H1 (cell line): Measurements from ENCODE around the gene P2RX1. TPM values are rescaled to one million over a fixed set of nuclear protein-coding genes. Genes with fewer than 3 reads are reported as not detected.

ENCODE experiments used
- CTCF ChIA-PET: fragments of 300-600 bp; sonication (Branson Sonifier 250); formaldehyde crosslinking; loops from one replicate; lab custom pipeline; 2021; ENCODE audit not compliant: partially characterized antibody; lab: Charles Lee
- POLR2A ChIA-PET: fragments of 300-600 bp; sonication (Branson Sonifier 250); formaldehyde crosslinking; loops from one replicate; lab custom pipeline; 2021; ENCODE audit warnings: inconsistent platforms; ENCODE audit not compliant: partially characterized antibody; lab: Charles Lee
- DNase-seq, 2 experiments: peaks; one replicate each; pipeline versions ENCODE4 v3.0.0 to v3.0.0-alpha.2; 2010 to 2022; ENCODE audit warnings: low spot score in 2 of 2, low read depth in 1 of 2, mixed read lengths in 1 of 2
- FAIRE-seq: peaks from 2 replicates; lab custom pipeline; 2011; peaks lifted over from hg19 to GRCh38; lab: Jason Lieb, UNC
- H2AFZ ChIP-seq: 2 replicates; pipeline ENCODE4 v1.8.1; 2012; ENCODE audit warnings: low read length, inconsistent platforms
- H2AK5ac ChIP-seq: 2 replicates; pipeline ENCODE4 v1.6.1; 2013; ENCODE audit warnings: low read depth, low read length
- H2BK120ac ChIP-seq: replicated peaks from 2 replicates; pipeline ENCODE3; 2013; ENCODE audit warnings: low read depth, low read length, inconsistent platforms
- H2BK12ac ChIP-seq: 2 replicates; pipeline ENCODE4 v1.6.1; 2013; ENCODE audit warnings: low read depth, low read length
- H2BK15ac ChIP-seq: 2 replicates; pipeline ENCODE4 v1.6.1; 2013; ENCODE audit warnings: low read length
- H2BK20ac ChIP-seq: 2 replicates; pipeline ENCODE4 v1.6.1; 2013; ENCODE audit warnings: low read length
- H2BK5ac ChIP-seq: 2 replicates; pipeline ENCODE4 v1.6.1; 2013; ENCODE audit warnings: low read depth, low read length
- H3K14ac ChIP-seq: 2 replicates; pipeline ENCODE4 v1.6.1; 2013; ENCODE audit warnings: inconsistent platforms; ENCODE audit not compliant: insufficient read length
- H3K18ac ChIP-seq: 2 replicates; pipeline ENCODE4 v1.6.1; 2013; ENCODE audit warnings: low read length; ENCODE audit errors: extremely low read depth
- H3K23ac ChIP-seq: 2 replicates; pipeline ENCODE4 v1.6.1; 2013; ENCODE audit warnings: inconsistent platforms; ENCODE audit not compliant: insufficient read length
- H3K23me2 ChIP-seq: 2 replicates; pipeline ENCODE4 v1.6.1; 2013; ENCODE audit warnings: low read depth, low read length
- H3K27ac ChIP-seq: 2 replicates; pipeline ENCODE4 v1.6.1; 2011; ENCODE audit warnings: low read depth, low read length, inconsistent platforms
- H3K27me3 ChIP-seq, 4 experiments: replicated peaks in 1 of 4; 1 replicate in 1 of 4; 2 replicates in 3 of 4; pipeline versions ENCODE4 v1.6.1 to v1.8.1; 2011 to 2013; ENCODE audit warnings: low read length in 3 of 4, mild to moderate bottlenecking in 3 of 4, inconsistent platforms in 2 of 4, mixed read lengths in 2 of 4, moderate library complexity in 1 of 4; ENCODE audit not compliant: control insufficient read depth in 3 of 4, insufficient read depth in 3 of 4; ENCODE audit errors: extremely low read depth in 1 of 4
- H3K36me3 ChIP-seq, 4 experiments: 2 replicates each; pipeline versions ENCODE4 v1.6.1 to v1.8.1; 2011 to 2013; ENCODE audit warnings: mild to moderate bottlenecking in 4 of 4, low read length in 3 of 4, moderate library complexity in 2 of 4, control low read depth in 1 of 4, inconsistent platforms in 1 of 4; ENCODE audit not compliant: insufficient read depth in 4 of 4, control insufficient read depth in 2 of 4
- H3K4ac ChIP-seq: replicated peaks from 2 replicates; pipeline ENCODE3; 2013; ENCODE audit warnings: low read length, low read depth, mixed read lengths, inconsistent platforms; ENCODE audit not compliant: insufficient read length
- H3K4me1 ChIP-seq, 4 experiments: replicated peaks in 1 of 4; 1 replicate in 1 of 4; 2 replicates in 3 of 4; pipeline versions ENCODE4 v1.6.1 to v1.8.1; 2011 to 2013; ENCODE audit warnings: low read length in 3 of 4, inconsistent platforms in 2 of 4, mixed read lengths in 1 of 4; ENCODE audit not compliant: insufficient read depth in 4 of 4, control insufficient read depth in 3 of 4
- H3K4me2 ChIP-seq, 2 experiments: 2 replicates each; pipeline versions ENCODE4 v1.6.1 to v1.8.1; 2011 to 2013; ENCODE audit warnings: low read depth in 2 of 2, low read length in 2 of 2, control low read depth in 1 of 2, inconsistent platforms in 1 of 2, mild to moderate bottlenecking in 1 of 2; ENCODE audit not compliant: insufficient read depth in 1 of 2
- H3K4me3 ChIP-seq, 4 experiments: fragments of 200-600, 300-600 bp in 1 of 4; sonication (generic), shearing (Covaris generic), sonication (Bioruptor Twin) in 1 of 4; 2 replicates each; pipeline versions ENCODE4 v1.5.1 to v1.8.1; 2011 to 2016; ENCODE audit warnings: low read length in 4 of 4, low read depth in 3 of 4, control low read depth in 2 of 4, inconsistent platforms in 2 of 4, mild to moderate bottlenecking in 2 of 4, mixed read lengths in 1 of 4, moderate library complexity in 1 of 4; ENCODE audit not compliant: insufficient read depth in 2 of 4; ENCODE audit errors: extremely low read depth in 1 of 4
- H3K56ac ChIP-seq: replicated peaks from 2 replicates; pipeline ENCODE3; 2013; ENCODE audit warnings: low read depth, mild to moderate bottlenecking, mixed read lengths, low read length, inconsistent platforms; ENCODE audit not compliant: insufficient read length
- H3K79me1 ChIP-seq: 2 replicates; pipeline ENCODE4 v1.6.1; 2013; ENCODE audit warnings: low read depth, low read length, control low read depth
- H3K79me2 ChIP-seq, 2 experiments: 2 replicates each; pipeline versions ENCODE4 v1.6.1 to v1.8.1; 2012 to 2013; ENCODE audit warnings: low read length in 2 of 2, mild to moderate bottlenecking in 2 of 2, inconsistent platforms in 1 of 2; ENCODE audit not compliant: insufficient read depth in 2 of 2, control insufficient read depth in 1 of 2
- H3K9ac ChIP-seq, 4 experiments: replicated peaks in 1 of 4; 1 replicate in 1 of 4; 2 replicates in 3 of 4; pipeline versions ENCODE4 v1.6.1 to v1.8.1; 2011 to 2013; ENCODE audit warnings: low read depth in 3 of 4, low read length in 3 of 4, control low read depth in 2 of 4, mild to moderate bottlenecking in 2 of 4, moderate library complexity in 2 of 4, inconsistent platforms in 1 of 4; ENCODE audit errors: extremely low read depth in 1 of 4
- H3K9me3 ChIP-seq, 2 experiments: 2 replicates each; pipeline versions ENCODE4 v1.6.1 to v1.8.1; 2012 to 2013; ENCODE audit warnings: mild to moderate bottlenecking in 2 of 2, moderate library complexity in 2 of 2, control low read depth in 1 of 2, inconsistent platforms in 1 of 2, low read depth in 1 of 2, low read length in 1 of 2, mixed read lengths in 1 of 2; ENCODE audit not compliant: insufficient read depth in 2 of 2
- H4K20me1 ChIP-seq, 2 experiments: replicated peaks in 1 of 2; 2 replicates each; pipeline versions ENCODE3 to v1.8.1; 2011 to 2013; ENCODE audit warnings: inconsistent platforms in 2 of 2, low read length in 2 of 2, mild to moderate bottlenecking in 1 of 2; ENCODE audit not compliant: insufficient read depth in 2 of 2, control insufficient read depth in 1 of 2
- H4K5ac ChIP-seq: 2 replicates; pipeline ENCODE4 v1.6.1; 2013; ENCODE audit warnings: low read length, low read depth, mixed read lengths, inconsistent platforms; ENCODE audit not compliant: insufficient read length
- H4K8ac ChIP-seq: 2 replicates; pipeline ENCODE4 v1.8.0; 2013; ENCODE audit warnings: mild to moderate bottlenecking, moderate library complexity, low read length, inconsistent platforms; ENCODE audit not compliant: insufficient read depth; ENCODE audit errors: extremely low read depth
- H4K91ac ChIP-seq: replicated peaks from 2 replicates; pipeline ENCODE3; 2013; ENCODE audit warnings: low read length, mixed read lengths, inconsistent platforms; ENCODE audit not compliant: insufficient read length
- CBX5 ChIP-seq: fragments of 300-800, 300-1000 bp; sonication (generic); IDR thresholded peaks from 2 replicates; pipeline ENCODE4 v1.7.1; 2016; ENCODE audit warnings: antibody characterized with exemption, low read length, low read depth
- CEBPB ChIP-seq: IDR thresholded peaks from 2 replicates; pipeline ENCODE4 v1.6.1; 2012; ENCODE audit warnings: low read depth, low read length
- CHD2 ChIP-seq: IDR thresholded peaks from 2 replicates; pipeline ENCODE4 v1.6.1; 2012; ENCODE audit warnings: low read length, improper control_type of control experiment
- EP300 ChIP-seq, 2 experiments: IDR thresholded peaks; 1 replicate in 1 of 2; 2 replicates in 1 of 2; pipeline ENCODE4 v1.6.1; 2011 to 2012; ENCODE audit warnings: low read depth in 2 of 2, low read length in 2 of 2, mild to moderate bottlenecking in 2 of 2, borderline replicate concordance in 1 of 2, inconsistent platforms in 1 of 2, moderate library complexity in 1 of 2
- NANOG ChIP-seq: IDR thresholded peaks from 2 replicates; pipeline ENCODE4 v1.6.1; 2011; ENCODE audit warnings: low read length, low read depth, mild to moderate bottlenecking, inconsistent platforms; ENCODE audit not compliant: insufficient read depth, poor library complexity, severe bottlenecking
- WGBS, 2 experiments: shearing (Covaris generic) in 1 of 2; methylation state at CpG; one replicate each; pipeline versions ENCODE4 v1.1.6 to v1.1.7; 2013 to 2015; ENCODE audit warnings: low lambda C conversion rate in 2 of 2, mixed read lengths in 2 of 2, inconsistent platforms in 1 of 2, low coverage in 1 of 2, missing lambda C conversion rate in 1 of 2; ENCODE audit not compliant: insufficient replicate concordance in 2 of 2, insufficient coverage in 1 of 2, insufficient read length in 1 of 2; ENCODE audit errors: extremely low coverage in 1 of 2, missing lambda C conversion rate in 1 of 2; 5-methylcytosine and 5-hydroxymethylcytosine counted together
- polyA plus RNA-seq, 7 experiments: library from polyadenylated mRNA; depleted of rRNA in 3 of 7; stranded (reverse) in 5 of 7; unstranded in 2 of 7; fragments of >200 nt in 5 of 7; fragments of 200-250 nt in 2 of 7; gene quantifications; 1 replicate in 5 of 7; 2 replicates in 1 of 7; 4 replicates in 1 of 7; pipeline versions ENCODE4 v1.2.1 to v1.2.3, GENCODE V29; 2011 to 2013; ENCODE audit warnings: missing spikeins in 2 of 7, mixed read lengths in 2 of 7
- total RNA-seq: library from RNA; stranded (reverse); fragmentation: NEBNext Ultra II Directional; extraction: Animal tissue kit (Norgen Biotek cat#: 25700); gene quantifications from 2 replicates; pipeline ENCODE4 v1.2.1, GENCODE V29; 2021

The P2RX1 gene
- total and polyA plus RNA-seq, 2 of the 8 experiments (the other 6 are each of a cell fraction or from before 2014, with no cell fraction given) = 0.45 to 1.1 TPM

DNA sequence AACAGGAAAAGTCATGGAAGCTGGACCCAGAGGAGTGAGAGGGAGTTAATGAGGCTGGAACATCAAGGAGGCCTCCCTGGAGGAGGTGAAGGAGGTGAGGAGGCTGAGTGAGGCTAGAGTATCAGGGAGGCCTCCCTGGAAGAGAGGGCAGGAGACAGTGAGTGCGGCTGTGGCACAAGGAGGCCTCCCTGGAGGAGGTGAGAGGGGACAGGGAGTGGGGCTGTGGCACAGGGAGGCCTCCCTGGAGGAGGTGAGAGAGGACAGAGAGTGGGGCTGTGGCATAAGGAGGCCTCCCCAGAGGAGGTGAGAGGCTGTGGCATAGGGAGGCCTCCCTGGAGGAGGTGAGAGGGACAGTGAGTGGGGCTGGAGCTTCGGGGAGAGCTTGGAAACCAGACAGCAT lies 28.9 kb downstream of the P2RX1 start:
- H3K23ac ChIP-seq = no peak overlapping the region
- no peak overlapping the region for H4K91ac ChIP-seq
- H3K14ac ChIP-seq = no peak overlapping the region
- no peak overlapping the region for H2BK20ac ChIP-seq
- H2AK5ac ChIP-seq = peak overlapping the region; percentile 61; the same call in 1 of the 2 replicates
- H3K56ac ChIP-seq = no peak overlapping the region
- H2BK15ac ChIP-seq = no peak overlapping the region
- FAIRE-seq (no peak), DNase-seq (no peak)
- CTCF ChIA-PET = interaction anchor here (0.8 to 3.6 kb wide), 2 partner anchors 10 to 19 kb away, joined by 3 to 16 read pairs; no protein-coding TSS in a partner anchor
- no peak overlapping the region for H3K4me2 ChIP-seq
- 74% methylated on average over 2 of the region's 2 CpGs; no CpG with 5 or more reads in 1 of the 2 experiments for WGBS, 2 experiments
- H2BK120ac ChIP-seq = no peak overlapping the region
- peaks cover 4% of the 10 kb centered on the region; the same call in 1 of the 2 replicates for H3K79me1 ChIP-seq
- H4K8ac ChIP-seq = no peak overlapping the region; the same call in 1 of the 2 replicates
- H2BK5ac ChIP-seq = peak overlapping the region; percentile 56; the same call in 1 of the 2 replicates
- H2BK12ac ChIP-seq = 0 out of 2 replicates have a peak overlapping the region, but pooled peaks have one; percentile 87
- H3K4me1 ChIP-seq = peaks cover 4 to 26% (median 17%) of the 10 kb centered on the region in 4 experiments
- H3K27me3 ChIP-seq = no peaks in the 10 kb centered on the region; a peak in 1 of 7 replicates
- no peak overlapping the region for H3K4ac ChIP-seq
- H4K20me1 ChIP-seq = peaks cover 3 to 8% of the 10 kb centered on the region in 2 experiments
- H3K4me3 ChIP-seq = no peak overlapping the region
- H3K79me2 ChIP-seq = no peaks in the 10 kb centered on the region; a peak in 1 of 4 replicates
- H3K36me3 ChIP-seq = peaks cover 3 to 9% (median 5%) of the 10 kb centered on the region in 4 experiments; a peak in 5 of 8 replicates
- H4K5ac ChIP-seq = no peak overlapping the region
- no peak overlapping the region for H3K9ac ChIP-seq
- peaks cover 7% of the 10 kb centered on the region; the same call in 1 of the 2 replicates for H3K23me2 ChIP-seq
- H3K9me3 ChIP-seq = no peaks in the 10 kb centered on the region
- no peak overlapping the region for H2AFZ ChIP-seq
- no peak for TF ChIP-seq CEBPB
- no peak for TF ChIP-seq EP300 (IDR thresholded peaks at IDR 0.05; ENCODE audit: borderline replicate concordance in 1 of 2, low read depth in 2 of 2, low read length in 2 of 2)
- TF ChIP-seq NANOG = no peak
- TF ChIP-seq CHD2 = no peak
- TF ChIP-seq CBX5 = no peak
- no peak overlapping the region for H3K18ac ChIP-seq
- no peak overlapping the region for H3K27ac ChIP-seq
- POLR2A ChIA-PET = no interaction called here
